ENCODE data around the gene CD96. TPM values are rescaled to one million over a fixed set of nuclear protein-coding genes. Genes with fewer than 3 reads are reported as not detected.

CD96 gene
- total and polyA plus RNA-seq, 2 donors (not counting 3 experiments of a cell fraction or from before 2014, with no cell fraction given): not detected

DNA sequence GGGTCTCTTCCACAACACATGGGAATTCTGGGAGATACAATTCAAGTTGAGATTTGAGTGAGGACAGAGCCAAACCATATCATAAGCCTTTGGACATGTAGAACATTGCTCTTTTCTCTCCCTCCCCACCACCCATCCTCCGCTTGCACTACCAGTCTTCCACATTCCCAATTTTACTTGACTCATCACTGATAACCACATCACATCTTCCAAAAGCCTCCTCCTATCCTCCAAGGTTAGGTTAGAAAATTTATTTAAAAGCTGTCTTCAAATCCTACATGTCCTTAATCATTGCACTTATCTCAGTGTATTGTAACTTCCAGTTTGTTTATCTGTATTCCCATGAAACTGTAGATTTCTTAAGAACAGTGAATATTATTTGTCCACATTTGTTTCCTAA lies 42.7 kb downstream of the CD96 start:
- ChIA-PET CTCF (no interaction called here), POLR2A (no interaction called here)
- Histone ChIP-seq H3K9me3 (replicated peaks; ENCODE audit: control insufficient read depth, insufficient read depth, low read length) (no peaks in the 10 kb centered on the region), H3K9ac (replicated peaks; ENCODE audit: extremely low read depth, insufficient read depth, low read length) (no peak overlapping the region), H3K4me1 (ENCODE audit: control insufficient read depth, extremely low read depth, insufficient read depth, low read length) (no peaks in the 10 kb centered on the region), H3K36me3 (ENCODE audit: control insufficient read depth in 2 of 2, extremely low read depth in 1 of 2, insufficient read depth in 2 of 2, low read length in 2 of 2) (no peaks in the 10 kb centered on the region), H3K4me3 (replicated peaks in 1 of 3; ENCODE audit: insufficient read depth in 1 of 3, low read depth in 1 of 3, low read length in 3 of 3) (no peak overlapping the region), H4K20me1 (replicated peaks; ENCODE audit: control insufficient read depth, extremely low read depth, insufficient read depth, low read length) (no peaks in the 10 kb centered on the region), H3K4me2 (ENCODE audit: insufficient read depth, low read length) (no peak overlapping the region), H3K27ac (ENCODE audit: insufficient read depth, low read depth, low read length) (no peak overlapping the region), H3K27me3 (ENCODE audit: control insufficient read depth in 2 of 2, insufficient read depth in 2 of 2, low read length in 2 of 2) (peaks cover 0 to 5% of the 10 kb centered on the region in 2 experiments), H3K9me1 (replicated peaks; ENCODE audit: control insufficient read depth, extremely low read depth, insufficient read depth, low read length) (no peaks in the 10 kb centered on the region), H3K79me2 (ENCODE audit: control insufficient read depth, insufficient read depth, low read length) (no peaks in the 10 kb centered on the region), H2AFZ (ENCODE audit: low read depth, low read length) (no peak overlapping the region)
- TF ChIP-seq, protein P1, sequence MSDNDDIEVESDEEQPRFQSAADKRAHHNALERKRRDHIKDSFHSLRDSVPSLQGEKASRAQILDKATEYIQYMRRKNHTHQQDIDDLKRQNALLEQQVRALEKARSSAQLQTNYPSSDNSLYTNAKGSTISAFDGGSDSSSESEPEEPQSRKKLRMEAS (IDR thresholded peaks at IDR 0.05; ENCODE audit: insufficient read depth, insufficient read length): no peak
- TF ChIP-seq CTCF (IDR thresholded peaks at IDR 0.05; ENCODE audit: extremely low read depth in 1 of 2, insufficient read depth in 1 of 2, low read depth in 1 of 2, low read length in 2 of 2) (no peak), POLR2A (IDR thresholded peaks at IDR 0.05; ENCODE audit: low read depth, low read length) (no peak), MYC (IDR thresholded peaks at IDR 0.05; ENCODE audit: low read depth, low read length) (no peak), GATA2 (IDR thresholded peaks at IDR 0.05; ENCODE audit: insufficient read depth, insufficient read length, low read depth, low read length) (no peak), EZH2 (IDR thresholded peaks at IDR 0.05; ENCODE audit: borderline replicate concordance, low read depth, low read length, severe bottlenecking) (no peak), FOS (IDR thresholded peaks at IDR 0.05; ENCODE audit: borderline replicate concordance, insufficient read depth, low read length) (no peak), POLR2AphosphoS5 (IDR thresholded peaks at IDR 0.05; ENCODE audit: insufficient read depth, low read depth, low read length) (no peak)
- dilution Hi-C loops (cut with MboI; ENCODE audit: extremely low pct_ligation_motif_present, low sequenced_read_pairs): no loop called here
- no peak for DNase-seq (ENCODE audit: low read depth, low spot score)
- intact Hi-C loops (cut with micrococcal nuclease): no loop called here
- no TSS peak for BruUV-seq (replicated peaks)
- no peak for FAIRE-seq

Measured in endothelial cell of umbilical vein (primary cell).